Uterus (tissue), 2 donors: ENCODE measurements around the gene DMBT1.

Source experiments
- CTCF ChIP-seq, 4 experiments: fragments of 200-600 bp in 2 of 4; fragments of 450-650 bp in 2 of 4; sonication (generic) in 2 of 4; IDR thresholded peaks; one replicate each; pipeline ENCODE4 v1.5.1; 2016 to 2019; ENCODE audit warnings: antibody characterized with exemption in 4 of 4, mild to moderate bottlenecking in 2 of 4, moderate library complexity in 1 of 4
- POLR2A ChIP-seq, 2 donors: fragments of 450-650 bp; IDR thresholded peaks; one replicate each; pipeline ENCODE4 v1.6.1; 2016; ENCODE audit warnings: antibody characterized with exemption in 2 of 2, mild to moderate bottlenecking in 1 of 2, moderate library complexity in 1 of 2

GRCh38 chr10:122656308-122656705, 95.8 kb downstream of the DMBT1 start:
- TF ChIP-seq CTCF (IDR thresholded peaks at IDR 0.05) (no peak), POLR2A (IDR thresholded peaks at IDR 0.05) (no peak)
